HG02763 (cell line): ENCODE measurements around the gene CTCFL.

Source experiments
- ATAC-seq: cut with Tn5 transposase; IDR thresholded peaks from one replicate; pipeline ENCODE4 v1.9.1; 2021; ENCODE audit warnings: mild to moderate bottlenecking, moderate library complexity; ENCODE audit not compliant: unreplicated experiment

Gene CTCFL

DNA sequence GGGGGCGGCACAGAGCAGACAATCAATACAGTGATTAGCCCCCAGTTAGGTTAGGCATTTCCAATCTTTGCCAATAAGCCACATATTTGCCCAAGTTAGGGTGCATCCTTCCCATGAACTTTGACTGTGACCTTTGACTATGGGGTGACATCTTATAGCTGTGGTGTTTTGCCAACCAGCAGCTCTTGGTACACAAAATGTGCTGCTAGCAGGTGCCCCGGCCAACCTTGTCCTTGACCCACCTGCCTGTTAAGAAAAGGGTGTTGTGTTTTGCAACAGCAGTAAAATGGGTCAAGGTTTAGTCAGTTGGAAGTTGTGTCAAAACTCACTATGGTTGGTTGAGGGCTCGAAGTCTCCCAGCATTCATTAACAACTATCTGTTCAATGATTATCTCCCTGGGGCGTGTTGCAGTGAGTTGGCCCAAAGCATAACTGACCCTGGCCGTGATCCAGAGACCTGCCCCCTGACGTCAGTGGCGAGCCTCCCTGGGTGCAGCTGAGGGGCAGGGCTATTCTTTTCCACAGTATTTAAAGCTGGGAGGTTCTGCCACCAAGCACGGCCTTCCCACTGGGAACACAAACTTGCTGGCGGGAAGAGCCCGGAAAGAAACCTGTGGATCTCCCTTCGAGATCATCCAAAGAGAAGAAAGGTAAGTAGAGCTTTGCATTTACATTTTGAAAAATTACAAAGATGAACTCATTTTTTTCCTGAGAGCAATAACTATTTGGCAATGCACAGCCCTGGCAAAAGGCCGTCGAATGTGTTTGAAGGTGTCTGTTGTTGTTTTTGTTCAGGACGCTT lies 35.8 kb upstream of the CTCFL start, which contains the start of gene PCK1:
Gene PCK1 (plus strand): TSS at position 557 of the 802 bp plus-strand sequence. CDS start 302 bp downstream, outside the sequence.
- no peak for ATAC-seq

DNA sequence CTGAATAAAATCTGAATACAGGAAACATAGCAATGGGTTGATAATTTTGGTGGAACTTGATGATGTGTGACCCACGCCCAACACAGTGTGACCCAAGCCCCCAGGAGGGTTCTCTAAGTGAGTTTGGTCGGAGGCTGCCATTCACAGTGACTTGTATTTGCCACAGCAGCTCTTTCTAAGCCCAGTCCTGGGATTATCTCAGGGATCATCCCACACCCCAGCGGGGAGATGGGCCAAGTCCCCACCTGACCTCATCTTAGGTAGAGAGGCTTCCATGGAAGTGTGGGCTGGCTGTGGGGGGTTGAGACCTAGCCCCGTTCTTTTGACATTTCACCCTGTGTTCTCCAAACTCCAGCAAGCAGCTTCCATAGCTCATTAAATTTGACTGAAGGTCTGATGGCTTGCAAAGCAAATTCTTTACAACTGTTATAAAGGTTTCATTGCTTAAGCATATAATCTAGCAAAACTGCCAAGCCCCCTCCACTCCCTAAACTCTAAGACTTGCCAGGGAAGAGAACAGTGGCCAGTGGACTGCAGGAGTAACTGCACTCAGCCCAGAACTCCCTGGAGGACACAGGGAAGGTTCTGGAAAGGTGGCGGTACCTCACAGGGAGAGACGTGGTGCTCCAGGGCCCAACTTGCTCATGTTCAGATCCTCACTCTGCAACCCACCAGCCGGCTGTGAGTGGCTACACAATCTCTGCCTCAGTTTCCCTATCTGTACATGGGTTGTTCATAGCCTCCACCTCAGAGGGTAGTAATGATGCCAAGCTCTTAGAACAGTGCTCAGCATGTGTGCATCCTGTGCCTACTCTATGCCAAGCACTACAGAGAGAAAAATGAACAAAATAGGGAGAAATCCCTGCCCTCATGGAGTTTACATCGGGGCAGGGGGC lies 35.0 kb upstream of the CTCFL start:
- ATAC-seq = no peak

DNA sequence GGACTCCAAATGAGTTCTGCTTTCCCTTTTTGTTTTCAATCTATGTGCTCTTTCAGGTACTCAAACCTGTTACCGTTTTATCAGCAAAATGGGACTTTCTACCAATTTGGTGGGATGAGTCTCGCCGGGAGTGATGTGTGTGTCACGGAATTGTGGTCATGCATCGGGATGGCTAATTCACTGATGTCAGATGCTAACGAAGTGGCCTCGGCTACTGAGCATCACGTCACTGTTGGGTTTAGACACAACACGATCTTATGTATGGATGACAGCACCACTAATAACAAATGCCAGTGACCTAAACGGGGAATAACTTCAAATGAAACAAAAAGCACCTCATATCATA lies 34.3 kb upstream of the CTCFL start:
- no peak for ATAC-seq

DNA sequence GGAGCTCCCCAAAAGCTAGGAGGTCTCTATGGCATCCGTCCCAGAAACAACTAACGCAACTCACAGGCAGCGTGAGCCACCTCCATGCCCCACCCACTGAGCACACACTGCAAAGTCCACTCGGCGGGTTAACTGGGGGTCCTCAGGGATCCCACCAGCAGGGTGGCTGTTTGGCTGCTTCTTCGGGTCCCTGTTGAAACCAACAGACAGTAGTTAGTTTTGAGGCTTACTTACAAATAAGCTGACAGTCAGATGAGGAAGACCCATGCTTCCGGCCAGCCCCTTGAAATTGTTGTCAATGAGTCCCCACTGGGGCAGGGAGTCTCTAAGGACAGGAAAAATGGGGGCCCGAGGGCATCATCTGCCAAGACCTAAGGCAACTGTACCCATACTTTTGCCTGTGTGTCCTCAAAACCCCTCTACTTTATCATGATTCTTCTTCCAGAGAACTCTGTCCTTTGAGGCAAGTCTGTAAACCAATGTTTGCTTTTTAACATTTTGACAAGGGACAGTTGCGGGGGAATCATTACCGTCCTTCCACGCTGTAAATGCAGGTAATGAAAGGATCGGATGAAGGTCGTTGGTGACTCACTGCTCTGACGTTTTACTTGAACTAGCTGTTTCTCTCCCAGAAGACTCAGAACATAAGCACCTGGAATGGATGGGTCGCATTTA lies 33.8 kb upstream of the CTCFL start:
- no peak for ATAC-seq

DNA sequence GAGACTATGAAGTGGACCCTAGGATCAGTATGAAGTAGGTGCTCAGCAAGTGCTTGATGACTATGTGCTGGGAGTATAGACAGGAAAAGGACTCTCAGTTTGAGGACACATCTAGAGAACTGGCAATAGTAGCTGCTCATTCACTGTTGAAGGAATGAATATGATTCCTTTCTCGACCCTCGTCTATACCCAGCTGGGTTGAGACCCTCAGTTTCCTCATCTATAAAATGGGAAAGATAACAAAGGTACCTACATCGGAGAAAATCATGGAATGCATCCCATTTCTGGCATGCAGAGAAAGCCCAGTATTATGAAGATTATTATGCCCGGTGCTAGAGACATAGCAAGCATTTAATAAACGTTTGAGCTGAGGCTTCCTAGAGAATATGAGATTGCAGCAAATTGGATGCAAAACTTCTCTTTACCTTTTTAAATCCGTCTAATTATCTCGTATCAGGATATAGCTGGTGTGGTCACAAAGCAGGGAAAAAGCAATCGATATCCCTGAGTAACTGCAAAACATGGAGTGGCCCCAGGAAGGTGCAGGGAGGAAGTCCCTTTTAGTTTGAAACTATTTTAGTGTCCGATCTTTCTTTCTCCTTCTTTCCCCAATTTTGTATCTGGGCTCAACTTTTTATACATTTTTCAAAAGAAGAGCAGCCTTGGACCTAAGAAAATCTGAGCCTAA lies 33.1 kb upstream of the CTCFL start:
- no peak for ATAC-seq

DNA sequence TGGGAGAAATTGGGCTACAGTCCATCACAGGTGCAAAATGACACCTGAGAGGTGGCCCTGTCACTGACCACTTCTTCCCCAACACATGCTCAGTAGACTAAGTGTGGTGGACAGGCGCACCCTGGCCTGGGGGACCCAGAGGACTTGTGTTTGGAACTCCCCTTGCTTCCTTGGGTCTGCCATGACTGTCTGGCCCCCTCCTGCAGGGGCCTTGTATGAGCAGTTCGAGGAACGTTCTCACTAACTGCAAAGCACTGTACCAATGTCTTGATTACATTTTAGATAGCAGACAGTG lies 32.0 kb upstream of the CTCFL start:
- ATAC-seq = no peak

DNA sequence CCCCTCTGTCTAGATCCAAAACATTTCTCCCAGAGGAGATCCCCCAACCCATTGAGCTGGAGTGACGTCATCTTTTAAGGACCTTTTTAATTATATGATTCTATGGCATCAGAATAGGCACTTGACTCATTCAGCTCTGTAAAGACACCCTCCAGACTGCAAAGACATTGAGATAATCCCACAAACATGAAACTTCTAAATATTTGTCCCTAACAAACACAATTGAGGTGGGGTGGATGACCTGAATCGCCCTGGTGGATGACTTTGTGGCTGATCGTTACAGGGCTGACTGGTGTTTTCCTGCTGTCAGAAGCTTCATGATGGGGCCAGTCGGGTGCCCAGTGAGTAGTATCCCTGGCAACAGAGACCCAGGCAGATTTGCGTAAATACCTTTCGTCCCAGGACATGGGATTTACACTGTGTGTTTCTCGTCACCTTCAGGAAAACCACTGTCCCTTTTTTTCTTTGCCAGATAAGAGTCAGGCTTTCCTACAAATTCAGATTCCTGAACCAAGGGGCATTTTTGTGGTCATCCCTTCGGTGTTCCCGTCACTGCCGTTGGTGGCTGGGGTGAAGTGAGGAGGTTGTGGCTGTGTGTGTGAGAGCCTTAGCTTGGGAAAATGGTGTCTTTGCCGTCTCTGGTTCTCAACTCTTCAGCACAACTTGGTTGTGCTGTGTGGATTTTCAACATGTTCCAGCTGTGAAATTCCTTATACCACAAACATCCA lies 30.7 kb upstream of the CTCFL start:
- no peak for ATAC-seq

DNA sequence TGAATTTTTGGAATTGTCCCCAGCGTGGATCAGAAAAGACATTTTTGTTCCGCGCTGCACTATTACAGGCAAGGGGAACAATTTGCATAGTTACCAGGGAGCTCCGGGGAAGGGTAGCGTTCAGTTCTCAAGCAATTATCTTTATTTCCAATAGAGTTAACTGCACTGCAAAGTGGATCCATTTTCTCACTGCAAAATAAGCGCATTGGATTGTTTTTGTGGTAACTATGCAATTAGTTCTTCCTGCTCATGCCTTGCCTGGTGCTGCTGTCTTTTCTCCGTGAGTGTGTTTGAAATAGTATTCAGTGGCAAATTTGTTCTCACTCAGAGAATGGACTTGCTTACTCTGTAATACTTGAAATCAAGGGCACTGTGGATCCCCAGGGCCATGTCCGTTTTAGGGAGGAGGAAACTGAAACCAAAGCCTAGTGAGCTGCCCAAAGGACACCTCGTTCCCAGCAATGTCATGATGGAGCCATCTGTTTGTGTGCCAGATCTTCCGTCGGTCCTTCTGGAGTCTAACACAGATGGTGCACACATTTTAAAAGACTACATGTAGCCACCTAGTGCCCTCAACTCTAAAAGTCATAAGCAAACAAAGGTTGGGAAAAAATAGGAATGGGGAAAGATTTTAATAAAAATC lies 28.6 kb upstream of the CTCFL start:
- no peak for ATAC-seq

DNA sequence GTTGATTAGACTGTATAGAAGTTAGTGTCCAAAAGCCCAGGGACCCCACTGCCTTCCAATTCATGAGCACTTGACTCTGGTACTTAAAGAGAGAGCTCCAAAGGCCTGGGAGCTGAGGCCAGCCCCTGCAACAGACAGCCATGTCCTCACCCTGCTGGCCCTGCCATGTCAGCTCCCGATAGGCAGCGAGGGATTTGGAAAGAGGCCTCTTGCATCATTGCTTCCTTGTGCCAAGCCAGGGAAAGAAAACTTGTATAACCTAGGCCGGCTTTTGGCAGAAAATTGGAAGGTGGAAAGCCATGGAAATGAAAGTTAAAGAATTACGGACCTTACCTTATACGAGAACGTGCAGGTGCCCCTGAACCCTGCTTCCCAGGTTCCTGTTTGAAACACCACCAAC lies 27.5 kb upstream of the CTCFL start:
- no peak for ATAC-seq

DNA sequence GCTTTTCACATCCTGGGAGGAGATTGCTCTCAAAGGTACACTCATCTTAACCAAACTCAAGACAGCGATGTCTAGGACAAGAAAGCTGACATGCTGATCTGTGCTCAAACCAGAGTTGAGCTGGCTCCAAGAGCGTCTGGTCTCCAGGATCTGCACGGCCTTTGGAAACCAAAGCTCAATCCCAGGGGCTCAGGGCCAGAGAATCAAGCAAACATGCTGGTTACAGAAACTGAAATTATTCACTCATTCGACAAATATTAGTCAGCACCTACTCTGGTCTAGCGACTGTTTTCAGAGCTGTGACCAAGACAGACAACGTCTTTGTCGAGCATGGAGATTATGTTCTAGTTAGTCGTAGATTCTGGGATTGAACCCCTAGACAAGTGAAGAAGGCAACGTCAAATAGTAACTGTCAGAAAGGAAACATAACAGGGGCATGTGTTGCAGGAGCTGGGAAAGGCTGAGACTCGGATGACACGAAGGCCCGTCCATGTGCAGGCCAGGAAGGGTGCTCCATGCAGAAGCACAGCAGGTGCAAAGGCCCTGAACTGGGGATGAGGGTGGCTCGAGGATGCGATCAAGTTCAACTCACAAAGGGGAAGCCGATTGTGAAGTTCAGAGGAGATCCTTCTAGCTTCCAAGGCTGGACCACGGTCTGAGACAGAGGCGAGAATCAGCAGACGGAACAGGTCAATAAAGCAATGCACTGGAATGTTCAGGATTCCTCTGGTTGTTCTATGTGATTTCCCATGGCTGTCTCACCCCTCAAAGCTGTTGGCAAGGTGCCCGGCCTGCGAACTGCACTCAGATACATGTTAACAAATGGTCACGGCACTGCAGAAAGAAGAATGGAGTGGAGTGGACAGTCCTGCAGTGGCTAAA lies 23.5 kb upstream of the CTCFL start:
- ATAC-seq = no peak

DNA sequence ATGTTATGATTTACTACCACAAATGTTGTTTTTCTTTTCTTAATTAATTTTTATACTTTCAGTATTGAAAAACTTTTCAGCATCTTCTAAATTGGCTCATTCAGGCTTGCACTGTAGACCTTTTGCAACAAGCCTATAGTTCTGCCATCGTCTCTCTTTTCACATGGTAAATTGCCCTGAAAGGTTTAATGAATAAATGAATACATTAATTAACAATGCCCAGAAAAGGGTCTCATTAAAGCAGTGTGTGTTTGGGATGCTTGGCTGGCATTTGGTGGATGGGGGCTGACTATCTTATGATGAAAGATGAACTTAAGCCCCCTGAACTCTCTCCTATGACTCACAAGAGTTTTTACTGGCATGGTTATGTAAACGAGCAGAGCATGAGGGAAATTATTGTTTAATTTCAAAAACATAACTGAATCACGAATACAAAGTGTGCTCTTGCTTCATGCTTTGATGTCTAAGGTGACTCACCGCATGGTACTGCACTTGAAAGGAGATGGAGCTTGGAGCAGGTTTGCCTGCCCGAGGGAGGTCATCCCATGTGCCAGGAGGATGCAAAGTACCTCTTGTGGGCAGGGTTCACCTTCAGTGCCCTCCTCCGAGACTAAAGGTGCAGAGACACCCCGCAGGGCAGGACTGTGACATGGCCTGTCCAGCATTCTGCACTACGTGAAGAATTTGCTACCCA lies 22.2 kb upstream of the CTCFL start:
- no peak for ATAC-seq

DNA sequence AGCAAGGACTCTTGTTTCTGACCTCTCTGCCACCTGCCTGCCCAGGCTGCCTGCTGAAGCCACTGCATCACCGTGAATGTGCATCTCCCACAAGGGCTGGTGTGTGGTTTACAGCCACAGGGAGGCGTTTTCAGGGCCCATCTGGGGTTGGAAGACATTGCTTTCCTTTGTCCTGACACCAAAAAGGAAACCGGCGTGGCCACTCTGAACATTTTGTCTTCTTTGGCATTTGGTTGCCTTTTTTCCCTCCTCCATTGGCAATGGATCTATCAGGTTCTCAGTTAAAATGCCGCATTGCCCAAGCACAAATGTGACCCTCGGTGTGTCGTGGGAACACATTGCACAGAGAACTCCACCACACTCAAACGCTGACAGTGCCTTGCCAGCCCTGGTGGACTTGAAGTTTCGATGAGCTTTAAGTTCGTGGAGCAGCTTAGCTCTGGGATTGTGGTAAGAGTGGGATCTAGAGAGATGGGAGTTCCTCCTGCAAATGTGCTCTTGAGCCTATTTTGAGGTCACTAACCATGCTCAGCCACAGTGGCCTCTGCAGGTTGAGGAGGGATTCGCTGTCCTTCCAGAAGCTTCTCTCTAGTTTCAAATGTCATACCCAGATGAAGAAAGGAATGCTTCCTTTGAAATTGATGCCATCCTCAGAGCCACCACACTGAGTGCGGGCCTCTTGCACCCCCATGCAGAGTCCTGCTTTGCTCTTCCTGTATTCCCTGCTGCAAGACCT lies 21.2 kb upstream of the CTCFL start:
- no peak for ATAC-seq

DNA sequence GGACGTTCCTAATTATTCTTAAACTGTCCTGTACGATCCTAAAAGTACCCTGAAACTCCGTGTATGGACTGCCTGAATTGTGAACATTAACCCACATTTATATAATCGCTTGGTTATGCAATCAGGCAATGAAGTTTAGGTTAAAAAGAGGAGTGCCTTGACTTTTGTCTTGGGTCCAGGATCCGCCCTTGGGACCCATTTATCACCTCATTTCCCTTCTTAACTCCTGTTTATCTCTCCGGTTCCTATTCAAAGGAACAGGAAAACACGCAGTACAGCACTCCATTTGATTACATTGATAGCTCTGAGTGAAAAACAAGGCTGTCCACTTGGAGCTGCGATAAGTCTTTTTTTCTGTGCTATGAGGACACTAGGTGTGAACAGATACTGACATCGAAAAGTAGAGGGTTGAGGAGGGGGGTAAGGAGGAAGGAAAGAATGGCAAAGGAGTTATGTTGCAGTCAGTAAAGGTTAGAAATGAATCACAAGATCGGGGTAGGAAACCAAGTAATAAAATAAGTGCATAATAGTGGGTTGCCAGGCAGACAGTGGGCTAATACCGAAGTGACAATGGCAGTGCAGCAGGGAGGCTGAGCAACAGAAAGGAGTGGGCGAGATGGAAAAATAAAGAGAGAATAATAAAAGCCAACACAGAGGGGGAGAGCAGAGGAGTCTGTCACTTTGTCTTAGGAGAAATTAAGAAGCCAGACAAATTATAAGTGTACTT lies 20.1 kb upstream of the CTCFL start:
- ATAC-seq = no peak

DNA sequence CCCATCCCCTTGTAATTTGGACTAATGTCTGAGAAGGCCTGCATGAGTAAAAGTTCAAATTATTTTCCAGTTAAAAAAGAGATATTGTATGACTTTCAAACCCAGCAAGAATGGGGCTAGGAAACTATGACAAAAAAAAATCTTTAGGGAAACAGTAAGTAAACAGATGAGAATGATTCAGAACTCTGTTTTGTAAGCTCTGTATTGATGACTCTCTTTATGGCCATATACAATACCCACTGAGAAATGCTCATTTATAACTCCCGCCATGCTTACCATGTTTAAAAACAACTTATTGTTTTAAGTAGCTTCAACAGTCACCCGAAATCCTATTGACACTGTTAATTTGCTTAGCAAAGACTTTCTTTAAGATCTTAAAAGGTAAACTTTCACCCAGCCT lies 18.8 kb upstream of the CTCFL start:
- no peak for ATAC-seq

DNA sequence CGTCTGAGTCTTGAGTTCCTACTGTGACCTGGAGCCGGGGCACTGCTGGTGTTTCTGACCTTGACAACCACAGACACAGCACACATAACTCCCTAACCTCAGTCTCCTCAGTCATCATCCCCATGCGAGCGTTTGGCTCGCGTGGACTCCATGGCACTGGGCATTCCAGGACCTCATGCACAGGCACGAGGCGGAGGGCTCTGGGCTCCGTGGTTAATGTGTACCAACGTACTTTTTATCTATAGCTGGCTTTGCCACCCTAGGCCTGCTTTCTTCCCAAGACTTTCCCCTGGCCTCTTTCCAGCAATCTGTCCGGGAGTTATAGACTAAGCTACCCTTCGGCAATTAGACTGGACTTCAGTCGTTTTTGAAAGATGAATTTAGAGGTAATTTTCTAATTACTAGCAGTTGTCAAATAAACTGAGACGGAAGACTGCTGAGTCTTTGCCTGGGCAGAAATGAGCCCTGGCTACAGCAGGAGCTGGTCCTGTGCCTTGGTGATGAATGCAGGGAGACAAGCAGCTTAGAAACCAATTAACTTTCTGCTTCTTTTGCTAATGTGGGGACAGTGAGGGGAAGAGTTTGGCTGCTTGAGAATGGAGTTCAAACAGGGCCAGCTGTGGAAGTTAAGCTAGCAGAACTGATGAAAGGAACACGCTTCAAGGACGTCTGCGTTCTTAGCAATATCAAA lies 16.1 kb upstream of the CTCFL start:
- ATAC-seq = no peak

DNA sequence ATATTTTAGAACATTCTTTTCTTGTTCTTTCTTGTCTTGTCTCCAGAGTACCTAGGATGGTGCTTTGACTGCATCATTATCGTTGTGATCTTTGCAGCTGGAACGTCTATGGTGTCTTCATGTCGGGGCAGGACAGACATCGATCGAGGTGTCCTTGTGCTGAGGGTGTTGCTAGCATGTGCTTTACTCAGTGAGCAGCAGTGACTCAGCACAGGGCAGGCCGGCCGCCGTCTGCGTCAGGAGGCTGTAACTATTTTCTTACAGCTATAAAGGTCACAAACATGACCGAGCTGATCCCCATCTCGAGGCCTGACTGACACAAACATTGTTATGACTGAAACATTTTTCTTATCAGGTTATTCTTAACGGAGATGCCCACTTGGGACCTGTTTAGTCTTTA lies 14.9 kb upstream of the CTCFL start:
- ATAC-seq = no peak

DNA sequence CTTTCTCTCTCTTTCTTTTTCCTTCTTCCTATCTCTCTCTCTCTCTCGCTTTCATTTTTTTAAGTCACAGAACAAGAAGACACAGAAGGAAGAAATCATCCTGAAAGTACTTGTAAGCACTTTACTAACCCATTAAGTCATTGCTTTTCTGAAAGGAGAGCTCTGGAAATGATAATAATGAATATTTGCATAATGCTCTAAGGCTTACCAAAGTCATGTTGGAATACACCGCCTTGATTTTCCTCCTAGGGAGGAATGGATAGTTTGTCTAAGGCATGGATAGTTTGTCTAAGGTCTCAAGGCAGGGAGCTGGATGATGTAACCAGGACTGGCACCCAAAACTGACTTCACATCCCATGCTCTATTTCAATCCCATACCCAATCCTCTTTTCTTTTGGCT lies 12.9 kb upstream of the CTCFL start:
- ATAC-seq = no peak
